IMR-90 (cell line): ENCODE results near the gene TAGLN2. TPM values are rescaled to one million over a fixed set of nuclear protein-coding genes. Genes with fewer than 3 reads are reported as not detected.

ENCODE experiments used
- ATAC-seq: fragments of 200-7000 bp; cut with Tn5 transposase; 2 replicates; pipeline ENCODE4 v1.9.1; 2020; ENCODE audit warnings: low read depth, mild to moderate bottlenecking, moderate library complexity
- BruUV-seq: library from RNA; stranded (reverse); fragments of 400-500 nt; replicated peaks from 2 replicates; lab custom pipeline; 2021; lab: Mats Ljungman, UMichigan
- CTCF ChIA-PET: fragments of 300-600 bp; formaldehyde crosslinking; extraction: SDS; loops from one replicate; lab custom pipeline; 2021; ENCODE audit warnings: antibody characterized with exemption; lab: Yijun Ruan, JAX
- POLR2A ChIA-PET: fragments of 300-600 bp; sonication (Branson Sonifier 250); formaldehyde crosslinking; loops from one replicate; lab custom pipeline; 2022; ENCODE audit warnings: antibody characterized with exemption; ENCODE audit not compliant: unreplicated experiment; lab: Charles Lee
- DNase-seq: peaks from one replicate; pipeline ENCODE4 v3.0.0; 2013
- H2AFZ ChIP-seq: replicated peaks from 2 replicates; pipeline ENCODE3; 2013; ENCODE audit warnings: low read length, mild to moderate bottlenecking; ENCODE audit not compliant: poor library complexity
- H2AK5ac ChIP-seq: 2 replicates; pipeline ENCODE4 v1.6.1; 2013; ENCODE audit warnings: low read depth, low read length, inconsistent platforms
- H2AK9ac ChIP-seq: replicated peaks from 2 replicates; pipeline ENCODE3; 2013; ENCODE audit warnings: mild to moderate bottlenecking, low read depth, low read length, moderate library complexity; ENCODE audit not compliant: poor library complexity
- H2BK120ac ChIP-seq: 2 replicates; pipeline ENCODE4 v1.6.1; 2013; ENCODE audit warnings: low read depth, low read length, inconsistent platforms
- H2BK15ac ChIP-seq: 3 replicates; pipeline ENCODE4 v1.6.1; 2013; ENCODE audit warnings: low read depth, low read length, inconsistent platforms
- H2BK20ac ChIP-seq: 2 replicates; pipeline ENCODE4 v1.6.1; 2013; ENCODE audit warnings: low read depth, mild to moderate bottlenecking, inconsistent platforms, low read length, moderate library complexity
- H2BK5ac ChIP-seq: 2 replicates; pipeline ENCODE4 v1.6.1; 2013; ENCODE audit warnings: mild to moderate bottlenecking, low read depth, low read length, inconsistent platforms; ENCODE audit not compliant: poor library complexity, severe bottlenecking
- H3K14ac ChIP-seq: replicated peaks from 2 replicates; pipeline ENCODE4 v1.6.1; 2013; ENCODE audit warnings: low read depth, low read length, inconsistent platforms
- H3K18ac ChIP-seq: 2 replicates; pipeline ENCODE4 v1.6.1; 2013; ENCODE audit warnings: low read depth, low read length, control low read depth
- H3K23ac ChIP-seq: 2 replicates; pipeline ENCODE4 v1.6.1; 2013; ENCODE audit warnings: low read depth, low read length, inconsistent platforms
- H3K27ac ChIP-seq: 2 replicates; pipeline ENCODE4 v1.5.1; 2013; ENCODE audit warnings: mild to moderate bottlenecking, control low read depth, low read length; ENCODE audit not compliant: insufficient read depth
- H3K27me3 ChIP-seq: 2 replicates; pipeline ENCODE4 v1.6.1; 2013; ENCODE audit warnings: low read length; ENCODE audit not compliant: control insufficient read depth, insufficient read depth
- H3K36me3 ChIP-seq: 2 replicates; pipeline ENCODE4 v1.6.1; 2013; ENCODE audit warnings: low read length, mixed read lengths; ENCODE audit not compliant: control insufficient read depth, insufficient read depth
- H3K4ac ChIP-seq: 2 replicates; pipeline ENCODE4 v1.6.1; 2013; ENCODE audit warnings: low read depth, low read length, inconsistent platforms
- H3K4me1 ChIP-seq: 2 replicates; pipeline ENCODE4 v1.6.1; 2013; ENCODE audit warnings: low read length, mixed read lengths; ENCODE audit not compliant: control insufficient read depth, insufficient read depth
- H3K4me2 ChIP-seq: 2 replicates; pipeline ENCODE4 v1.6.1; 2013; ENCODE audit warnings: low read depth, mild to moderate bottlenecking, control low read depth, low read length, moderate library complexity
- H3K4me3 ChIP-seq: 2 replicates; pipeline ENCODE4 v1.5.1; 2013; ENCODE audit warnings: low read depth, mild to moderate bottlenecking, control low read depth, low read length, moderate library complexity; ENCODE audit not compliant: insufficient read depth
- H3K56ac ChIP-seq: 2 replicates; pipeline ENCODE4 v1.6.1; 2013; ENCODE audit warnings: low read length, inconsistent platforms; ENCODE audit not compliant: insufficient read depth; ENCODE audit errors: extremely low read depth
- H3K79me1 ChIP-seq, 2 experiments: 2 replicates each; pipeline ENCODE4 v1.6.1; 2013; ENCODE audit warnings: low read length in 2 of 2, inconsistent platforms in 1 of 2, low read depth in 1 of 2
- H3K9ac ChIP-seq: 2 replicates; pipeline ENCODE4 v1.6.1; 2013; ENCODE audit warnings: low read depth, low read length, control low read depth
- H3K9me1 ChIP-seq: 2 replicates; pipeline ENCODE4 v1.6.1; 2013; ENCODE audit warnings: low read length, inconsistent platforms; ENCODE audit not compliant: insufficient read depth
- H3K9me3 ChIP-seq: 2 replicates; pipeline ENCODE4 v1.6.1; 2013; ENCODE audit warnings: low read length; ENCODE audit not compliant: control insufficient read depth, insufficient read depth
- H4K20me1 ChIP-seq: 2 replicates; pipeline ENCODE4 v1.6.1; 2013; ENCODE audit warnings: low read length, inconsistent platforms; ENCODE audit not compliant: insufficient read depth
- H4K5ac ChIP-seq: 2 replicates; pipeline ENCODE4 v1.6.1; 2013; ENCODE audit warnings: mild to moderate bottlenecking, low read depth, low read length, control low read depth
- H4K8ac ChIP-seq, 2 experiments: 2 replicates each; pipeline ENCODE4 v1.6.1; 2013; ENCODE audit warnings: low read depth in 2 of 2, low read length in 2 of 2, control low read depth in 1 of 2, inconsistent platforms in 1 of 2
- H4K91ac ChIP-seq: 2 replicates; pipeline ENCODE4 v1.6.1; 2013; ENCODE audit warnings: low read depth, low read length, inconsistent platforms; ENCODE audit not compliant: insufficient read depth
- BHLHE40 ChIP-seq: fragments of 150-350 bp; IDR thresholded peaks from 2 replicates; pipeline ENCODE4 v1.6.1; 2016; ENCODE audit warnings: mild to moderate bottlenecking, low read depth, low read length
- CEBPB ChIP-seq: IDR thresholded peaks from 2 replicates; pipeline ENCODE4 v1.6.1; 2012; ENCODE audit warnings: low read depth, low read length, improper control_type of control experiment
- CHD1 ChIP-seq: IDR thresholded peaks from 2 replicates; pipeline ENCODE4 v1.6.1; 2012; ENCODE audit warnings: low read depth, low read length, improper control_type of control experiment
- ELK1 ChIP-seq: fragments of 150-350 bp; IDR thresholded peaks from 2 replicates; pipeline ENCODE4 v1.6.1; 2016; ENCODE audit warnings: low read depth, mild to moderate bottlenecking, low read length, moderate library complexity, borderline replicate concordance
- FOS ChIP-seq: fragments of 150-350 bp; IDR thresholded peaks from 2 replicates; pipeline ENCODE4 v1.6.1; 2016; ENCODE audit warnings: low read depth, low read length
- MAFK ChIP-seq: IDR thresholded peaks from 2 replicates; pipeline ENCODE4 v1.6.1; 2012; ENCODE audit warnings: low read depth, low read length, improper control_type of control experiment
- MAZ ChIP-seq: IDR thresholded peaks from 2 replicates; pipeline ENCODE4 v1.6.1; 2012; ENCODE audit warnings: low read depth, mild to moderate bottlenecking, low read length, improper control_type of control experiment, moderate library complexity, borderline replicate concordance
- MXI1 ChIP-seq: IDR thresholded peaks from 2 replicates; pipeline ENCODE4 v1.6.1; 2012; ENCODE audit warnings: low read depth, mild to moderate bottlenecking, low read length, moderate library complexity, borderline replicate concordance
- NFE2L2 ChIP-seq: fragments of 150-350 bp; IDR thresholded peaks from 2 replicates; pipeline ENCODE4 v1.6.1; 2016; ENCODE audit warnings: low read depth, mild to moderate bottlenecking, low read length
- POLR2A ChIP-seq: IDR thresholded peaks from 2 replicates; pipeline ENCODE4 v1.6.1; 2012; ENCODE audit warnings: mild to moderate bottlenecking, low read depth, low read length
- RAD21 ChIP-seq: IDR thresholded peaks from 2 replicates; pipeline ENCODE4 v1.6.1; 2012; ENCODE audit warnings: low read length, improper control_type of control experiment
- RCOR1 ChIP-seq: IDR thresholded peaks from 2 replicates; pipeline ENCODE4 v1.6.1; 2012; ENCODE audit warnings: mild to moderate bottlenecking, low read length, improper control_type of control experiment; ENCODE audit not compliant: insufficient replicate concordance
- RFX5 ChIP-seq: IDR thresholded peaks from 2 replicates; pipeline ENCODE4 v1.8.0; 2012; ENCODE audit warnings: low read depth, mild to moderate bottlenecking, low read length, moderate library complexity
- SMC3 ChIP-seq: fragments of 150-350 bp; IDR thresholded peaks from 2 replicates; pipeline ENCODE4 v1.6.1; 2016; ENCODE audit warnings: low read depth, mild to moderate bottlenecking, antibody characterized with exemption, low read length, moderate library complexity
- USF2 ChIP-seq: fragments of 150-350 bp; IDR thresholded peaks from 2 replicates; pipeline ENCODE4 v1.6.1; 2017; ENCODE audit warnings: mild to moderate bottlenecking, antibody characterized with exemption, low read length, low read depth
- WGBS, 2 experiments: methylation state at CpG; one replicate each; pipeline versions ENCODE4 v1.1.5 to v1.1.7; 2013; ENCODE audit warnings: missing lambda C conversion rate in 2 of 2; ENCODE audit not compliant: insufficient read length in 1 of 2; ENCODE audit errors: extremely low coverage in 2 of 2; 5-methylcytosine and 5-hydroxymethylcytosine counted together
- dilution Hi-C: fragments of 300-500 bp; cut with HindIII; formaldehyde crosslinking; loops from one replicate; pipeline ENCODE4 v1.14.3; 2018; ENCODE audit warnings: low sequenced_read_pairs; ENCODE audit not compliant: unreplicated experiment
- in situ Hi-C: fragments of 300-500 bp; cut with MboI; formaldehyde crosslinking; loops from 3 replicates; pipeline ENCODE4 v1.14.3; 2019; ENCODE audit warnings: low sequenced_read_pairs, inconsistent platforms, mixed read lengths
- intact Hi-C: fragments of 100-400 bp; cut with micrococcal nuclease; formaldehyde crosslinking; loops from 2 replicates; pipeline ENCODE4 v1.10.0; 2022
- polyA plus RNA-seq, 3 experiments: library from polyadenylated mRNA; depleted of rRNA; stranded (reverse); fragments of >200 nt; gene quantifications; 2 replicates each; pipeline ENCODE4 v1.2.3, GENCODE V29; 2012; ENCODE audit warnings: low replicate concordance in 1 of 3
- total RNA-seq: library from RNA; depleted of rRNA; stranded (reverse); fragments of >200 nt; gene quantifications from 2 replicates; pipeline ENCODE4 v1.2.3, GENCODE V29; 2012
- TF ChIP-seq, protein P1 (sequence below): conservative IDR thresholded peaks from 2 replicates; pipeline ENCODE4 v1.5.1; 2012; ENCODE audit warnings: mild to moderate bottlenecking, low read depth, low read length, improper control_type of control experiment

TAGLN2 gene
- total and polyA plus RNA-seq, 2 of the 4 experiments (the other 2 are of a cell fraction), result 440 to 634 TPM

- dilution Hi-C loops, result no loop called here
- no peaks in the 10 kb centered on the region for H3K79me1 ChIP-seq
- DNase-seq, result no peak
- H4K20me1 ChIP-seq, result no peaks in the 10 kb centered on the region
- ATAC-seq, result no peak
- peaks cover 6% of the 10 kb centered on the region; the same call in 1 of the 2 replicates for H3K27me3 ChIP-seq
- H3K9me3 ChIP-seq, result no peaks in the 10 kb centered on the region
- no peak overlapping the region for H2AK5ac ChIP-seq
- ChIA-PET CTCF (interaction anchor here (0.7 kb wide), 1 partner anchor 94 kb away, joined by 3 read pairs; no protein-coding TSS in a partner anchor), POLR2A (no interaction called here)
- no peak overlapping the region for H3K14ac ChIP-seq
- no TSS peak for BruUV-seq
- peaks cover 2% of the 10 kb centered on the region; the same call in 1 of the 2 replicates for H3K4me1 ChIP-seq
- H2BK120ac ChIP-seq, result no peak overlapping the region
- in situ Hi-C loops, result no loop called here
- intact Hi-C loops, result no loop called here
- H4K8ac ChIP-seq, result no peak overlapping the region
- H2AFZ ChIP-seq, result no peak overlapping the region
- TF ChIP-seq SMC3 (no peak), RAD21 (no peak), NFE2L2 (no peak), CEBPB (no peak), ELK1 (no peak), BHLHE40 (no peak), CHD1 (no peak), RCOR1 (no peak), MXI1 (no peak), MAZ (no peak), POLR2A (no peak), USF2 (no peak), FOS (no peak), MAFK (no peak), RFX5 (no peak)
- TF ChIP-seq, protein P1, sequence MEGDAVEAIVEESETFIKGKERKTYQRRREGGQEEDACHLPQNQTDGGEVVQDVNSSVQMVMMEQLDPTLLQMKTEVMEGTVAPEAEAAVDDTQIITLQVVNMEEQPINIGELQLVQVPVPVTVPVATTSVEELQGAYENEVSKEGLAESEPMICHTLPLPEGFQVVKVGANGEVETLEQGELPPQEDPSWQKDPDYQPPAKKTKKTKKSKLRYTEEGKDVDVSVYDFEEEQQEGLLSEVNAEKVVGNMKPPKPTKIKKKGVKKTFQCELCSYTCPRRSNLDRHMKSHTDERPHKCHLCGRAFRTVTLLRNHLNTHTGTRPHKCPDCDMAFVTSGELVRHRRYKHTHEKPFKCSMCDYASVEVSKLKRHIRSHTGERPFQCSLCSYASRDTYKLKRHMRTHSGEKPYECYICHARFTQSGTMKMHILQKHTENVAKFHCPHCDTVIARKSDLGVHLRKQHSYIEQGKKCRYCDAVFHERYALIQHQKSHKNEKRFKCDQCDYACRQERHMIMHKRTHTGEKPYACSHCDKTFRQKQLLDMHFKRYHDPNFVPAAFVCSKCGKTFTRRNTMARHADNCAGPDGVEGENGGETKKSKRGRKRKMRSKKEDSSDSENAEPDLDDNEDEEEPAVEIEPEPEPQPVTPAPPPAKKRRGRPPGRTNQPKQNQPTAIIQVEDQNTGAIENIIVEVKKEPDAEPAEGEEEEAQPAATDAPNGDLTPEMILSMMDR, result no peak
- H3K23ac ChIP-seq, result no peak overlapping the region
- H2AK9ac ChIP-seq, result no peak overlapping the region
- H3K56ac ChIP-seq, result no peak overlapping the region
- H2BK20ac ChIP-seq, result no peak overlapping the region
- H3K4ac ChIP-seq, result no peak overlapping the region
- H2BK5ac ChIP-seq, result no peak overlapping the region
- no peak overlapping the region for H4K5ac ChIP-seq
- no peak overlapping the region for H3K27ac ChIP-seq
- no peak overlapping the region for H3K4me2 ChIP-seq
- no CpG with 5 or more reads among the region's 5 CpGs for WGBS, 2 experiments
- no peak overlapping the region for H2BK15ac ChIP-seq
- no peak overlapping the region for H3K4me3 ChIP-seq
- H3K9me1 ChIP-seq, result no peaks in the 10 kb centered on the region
- H3K18ac ChIP-seq, result no peak overlapping the region
- H4K91ac ChIP-seq, result no peak overlapping the region
- no peak overlapping the region for H3K9ac ChIP-seq
- no peaks in the 10 kb centered on the region for H3K36me3 ChIP-seq
These were observed 27.6 kb upstream of the TAGLN2 start for GRCh38 chr1:159952932-159953331.
